Activated naive CD4-positive, alpha-beta T cell treated with anti-CD3 and anti-CD28 coated beads, Interleukin-2, amount 50 U/mL, for 16 hours (primary cell): ENCODE measurements around the gene TNFRSF6B.
"Not testable (repeated sequence)": the region's sequence is repeated elsewhere in the genome, so short reads cannot be mapped to it uniquely, and the experiment has no call there.

Source experiments
- DNase-seq: peaks from one replicate; pipeline ENCODE4 v3.0.0-alpha.2; 2020

TNFRSF6B gene

DNA sequence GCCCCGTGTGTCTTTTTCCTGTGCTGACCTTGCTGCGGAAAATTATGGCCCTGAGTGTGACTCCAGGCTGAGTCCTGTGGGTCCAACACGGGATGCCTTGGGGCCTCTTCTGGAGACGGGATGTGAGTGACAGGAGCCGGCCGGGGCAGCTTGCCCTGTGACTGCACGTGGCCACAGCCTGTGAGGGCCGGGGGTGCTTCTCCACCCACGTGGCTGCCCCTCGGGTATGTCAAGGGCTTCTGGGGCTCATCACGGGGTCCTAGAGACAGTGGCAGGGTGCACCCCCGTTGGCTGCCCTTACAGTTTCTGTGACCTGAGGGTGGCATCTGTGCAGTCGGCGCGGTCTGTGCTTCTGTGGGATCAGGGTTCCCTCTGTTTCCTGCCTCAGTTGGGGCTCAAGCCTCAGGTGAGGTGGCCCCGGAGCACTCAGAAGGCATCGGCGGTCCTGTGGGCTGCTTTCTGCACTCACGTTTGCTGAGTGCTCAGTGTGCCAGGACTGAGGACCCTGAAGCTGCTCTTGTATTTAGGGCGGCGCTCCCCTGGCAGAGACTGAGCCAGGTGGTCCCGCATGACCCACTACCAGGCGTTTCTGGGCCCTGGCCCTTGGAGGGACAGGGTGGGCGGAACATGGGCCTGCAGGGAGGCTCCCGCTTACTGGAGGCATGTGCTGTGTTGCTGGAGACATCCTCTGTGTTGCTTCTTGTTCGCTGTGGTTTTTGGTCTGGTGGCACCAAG is 33.0 kb upstream of the TNFRSF6B start:
- no peak for DNase-seq

- no peak for DNase-seq
These were observed 32.2 kb upstream of the TNFRSF6B start for GRCh38 chr20:63664143-63664851.

GRCh38 chr20:63664861-63665594 is 31.4 kb upstream of the TNFRSF6B start:
- DNase-seq, result no peak

DNA sequence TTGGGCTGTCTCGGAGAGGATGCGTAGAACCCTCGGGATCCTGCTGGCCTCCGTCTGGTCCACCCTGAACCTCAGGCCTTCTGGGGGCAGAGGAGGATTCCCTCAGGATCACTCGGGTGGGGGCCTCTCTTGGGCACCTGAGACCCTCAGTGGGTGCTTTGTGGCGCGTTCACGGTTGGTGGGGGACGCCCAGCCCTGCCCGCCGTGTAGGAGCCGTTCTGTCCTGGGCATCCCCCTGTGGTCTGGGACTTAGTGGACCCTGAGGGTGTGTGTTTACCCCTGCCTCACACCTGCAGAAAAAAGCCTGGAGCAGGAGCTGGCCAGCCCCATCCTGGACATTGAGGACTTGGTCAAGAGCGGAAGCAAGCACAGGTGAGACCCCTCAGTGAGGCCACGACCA is 30.7 kb upstream of the TNFRSF6B start:
- no peak for DNase-seq

- no peak for DNase-seq
These were observed 28.6 kb upstream of the TNFRSF6B start for GRCh38 chr20:63667858-63668257.

DNA sequence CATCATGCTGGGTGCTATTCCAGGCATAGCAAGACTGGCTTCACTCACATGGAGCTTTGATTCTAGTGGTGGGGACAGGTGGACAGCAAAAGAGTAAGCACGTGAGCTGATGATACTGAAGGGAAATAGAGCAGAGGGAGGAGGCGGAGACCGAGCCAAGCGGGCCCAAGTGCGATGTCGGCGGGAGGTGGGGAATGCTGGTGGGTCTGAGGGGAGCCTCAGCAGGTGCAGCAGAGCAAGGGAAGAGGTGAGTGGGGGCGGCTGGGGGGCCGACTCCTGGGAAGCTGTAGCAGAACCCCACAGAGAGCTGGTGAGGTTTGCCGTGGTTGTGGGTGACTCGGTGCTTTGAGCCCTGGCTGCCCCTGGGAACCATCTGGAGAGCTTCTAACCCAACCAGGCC is 28.1 kb upstream of the TNFRSF6B start:
- no peak for DNase-seq

- not testable (repeated sequence) for DNase-seq
These were observed 24.8 kb upstream of the TNFRSF6B start for GRCh38 chr20:63671695-63672094.

DNA sequence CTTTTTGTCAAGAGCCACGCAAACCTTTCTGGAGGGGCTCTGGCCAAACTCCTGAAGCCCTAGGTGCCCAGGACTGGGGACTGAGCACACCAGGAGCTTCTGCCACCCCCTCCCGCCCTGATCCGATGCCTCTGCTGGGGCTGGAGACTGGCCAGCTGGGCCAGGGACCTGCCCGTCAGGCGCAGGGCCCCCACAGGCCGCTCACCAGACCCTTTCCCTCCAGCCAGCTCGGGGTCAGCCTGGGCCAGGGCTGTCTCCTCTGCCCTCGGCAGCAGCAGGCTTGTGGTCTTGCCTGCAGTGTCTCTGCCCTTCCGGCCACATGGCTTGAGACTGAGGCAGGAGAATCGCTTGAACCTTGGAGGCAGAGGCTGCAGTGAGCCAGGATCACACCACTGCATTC is 23.8 kb upstream of the TNFRSF6B start:
- DNase-seq, result no peak

- DNase-seq, result no peak
These were observed 22.5 kb upstream of the TNFRSF6B start for GRCh38 chr20:63673951-63674350.

- DNase-seq, result no peak
These were observed 20.6 kb upstream of the TNFRSF6B start for GRCh38 chr20:63675681-63676368.

- no peak for DNase-seq
These were observed 18.4 kb upstream of the TNFRSF6B start for GRCh38 chr20:63678071-63678470.

DNA sequence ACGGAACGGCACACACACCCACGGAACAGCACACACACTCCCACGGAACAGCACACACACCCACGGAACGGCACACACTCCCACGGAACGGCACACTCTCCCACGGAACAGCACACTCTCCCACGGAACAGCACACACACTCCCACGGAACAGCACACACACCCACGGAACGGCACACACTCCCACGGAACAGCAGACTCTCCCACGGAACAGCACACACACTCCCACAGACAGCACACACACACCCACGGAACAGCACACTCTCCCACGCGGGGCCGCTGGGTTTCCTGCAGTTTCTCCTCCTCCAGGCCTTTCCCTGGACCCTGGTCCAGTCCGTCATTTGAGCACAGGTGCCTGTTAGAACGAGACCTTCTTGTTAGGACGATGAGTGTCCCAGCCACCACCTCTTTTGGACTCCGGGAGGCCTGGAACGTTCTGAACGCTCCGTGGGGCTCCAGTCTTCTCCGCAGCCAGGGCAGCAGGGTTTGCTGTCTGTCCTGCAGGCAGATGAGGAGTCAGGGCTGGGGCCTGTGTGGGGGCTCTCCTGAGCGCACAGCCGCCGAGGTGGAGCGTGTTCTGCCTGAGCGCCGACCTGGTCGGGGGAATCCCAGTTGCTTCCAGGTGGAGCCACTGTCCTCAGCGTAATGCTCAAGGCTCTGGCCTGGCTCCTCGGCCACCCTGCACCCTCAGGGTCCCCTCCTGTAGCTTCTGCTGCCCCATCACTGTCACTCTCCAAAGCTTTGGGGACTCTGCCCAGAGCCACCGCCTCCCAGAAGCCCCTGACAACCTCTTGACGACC is 17.6 kb upstream of the TNFRSF6B start:
- DNase-seq, result no peak

- DNase-seq, result no peak
These were observed 16.6 kb upstream of the TNFRSF6B start for GRCh38 chr20:63679799-63680305.

DNA sequence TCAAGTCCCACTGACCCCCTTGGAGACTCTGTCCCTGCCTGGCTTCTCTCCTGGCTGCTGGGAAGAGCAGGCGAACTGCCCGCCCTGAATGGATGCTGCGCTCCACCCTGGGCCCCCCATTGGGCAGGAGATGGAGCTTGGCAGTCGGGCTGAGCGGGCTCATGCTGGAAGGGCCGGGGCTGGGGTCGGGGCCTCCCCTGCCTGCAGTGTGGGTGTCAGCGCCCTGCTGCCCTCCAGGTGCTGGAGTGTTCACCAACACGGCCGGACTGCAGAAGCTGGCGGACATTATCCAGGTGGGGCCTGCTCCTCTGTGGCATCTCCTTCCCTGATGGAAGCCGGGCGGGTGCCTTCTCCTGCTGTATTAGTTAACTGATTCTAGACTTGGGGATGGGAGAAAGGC is 16.0 kb upstream of the TNFRSF6B start:
- no peak for DNase-seq

DNA sequence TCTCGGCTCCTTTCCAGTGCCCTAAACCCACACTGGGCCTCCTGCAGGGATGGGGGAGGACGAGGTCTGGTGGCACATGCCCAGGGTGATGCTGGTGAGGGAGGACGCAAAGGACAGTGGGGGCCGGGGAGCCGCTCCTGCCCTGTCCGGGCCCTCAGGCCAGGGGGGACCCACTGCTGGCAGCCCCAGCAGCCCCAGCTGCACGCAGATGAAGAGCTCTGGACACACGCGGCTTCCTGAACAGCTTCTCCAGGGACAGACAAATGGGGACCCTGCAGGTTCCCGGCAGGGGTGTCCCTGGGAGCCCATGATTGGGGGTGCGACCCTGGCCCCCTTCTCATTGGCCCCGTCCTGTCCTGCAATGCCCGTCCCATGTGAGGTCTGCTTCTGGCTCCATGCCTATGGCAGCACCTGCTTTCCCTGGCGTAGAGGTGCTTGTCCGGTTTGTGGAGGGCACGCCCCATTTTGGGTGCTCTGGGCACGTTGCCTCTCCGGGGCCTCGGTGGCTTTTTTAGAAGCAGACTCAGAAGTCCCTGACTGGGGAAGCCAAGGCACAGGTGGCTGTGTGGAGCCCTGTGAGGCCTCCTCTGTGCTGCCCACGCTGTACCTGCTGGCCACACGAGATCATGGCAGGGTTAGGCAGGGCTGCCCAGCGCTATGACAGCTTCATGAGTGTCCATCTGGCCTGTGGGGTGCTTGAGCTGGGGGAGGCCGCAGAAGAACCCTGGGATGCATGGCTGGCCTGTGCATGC is 15.4 kb upstream of the TNFRSF6B start:
- DNase-seq, result no peak

- DNase-seq, result no peak
These were observed 14.8 kb upstream of the TNFRSF6B start for GRCh38 chr20:63681609-63682142.

GRCh38 chr20:63682384-63683139 is 13.9 kb upstream of the TNFRSF6B start:
- DNase-seq, result no peak

- no peak for DNase-seq
These were observed 11.0 kb upstream of the TNFRSF6B start for GRCh38 chr20:63685269-63686026.

GRCh38 chr20:63686094-63686491 is 10.4 kb upstream of the TNFRSF6B start:
- no peak for DNase-seq
